ENCODE measurements around the gene CTTN. TPM values are rescaled to one million over a fixed set of nuclear protein-coding genes. Genes with fewer than 3 reads are reported as not detected.

Gene CTTN
- total RNA-seq, 5 donors from 2014 or later (not counting 1 experiment from before 2014, with no cell fraction given), result 0.44 to 3.6 (median 2.3) TPM

GRCh38 chr11:70458736-70459135 is 60.4 kb downstream of the CTTN start:
- ChIA-PET POLR2A (no interaction called here), CTCF (no interaction called here)
- Histone ChIP-seq H3K36me3 (ENCODE audit: control insufficient read depth in 2 of 2, extremely low read depth in 1 of 2, insufficient read depth in 1 of 2, low read length in 1 of 2) (no peaks in the 10 kb centered on the region), H3K4me3 (ENCODE audit: control insufficient read depth in 1 of 2, extremely low read depth in 1 of 2, low read length in 1 of 2) (no peak overlapping the region), H3K27me3 (replicated peaks in 1 of 2; ENCODE audit: control insufficient read depth in 2 of 2, extremely low read depth in 1 of 2, insufficient read depth in 2 of 2, low read length in 1 of 2) (peaks cover 0 to 21% of the 10 kb centered on the region in 2 experiments), H3K4me1 (ENCODE audit: control insufficient read depth in 1 of 2, extremely low read depth in 1 of 2, insufficient read depth in 2 of 2, low read length in 2 of 2) (no peaks in the 10 kb centered on the region), H3K27ac (ENCODE audit: low read length) (no peak overlapping the region), H3K9me3 (no peaks in the 10 kb centered on the region)
- Mint-ChIP-seq H3K27ac (no peak overlapping the region), H3K27me3 (peaks cover 21 to 33% of the 10 kb centered on the region in 2 donors), H3K36me3 (no peaks in the 10 kb centered on the region), H3K4me1 (no peaks in the 10 kb centered on the region), H3K4me3 (no peak overlapping the region), H3K9me3 (no peaks in the 10 kb centered on the region)
- WGBS (ENCODE audit: insufficient coverage), result no CpG with 5 or more reads among the region's 2 CpGs
- no peak for DNase-seq
- ATAC-seq (replicated peaks in 1 of 4), result no peak

- no peak overlapping the region for H3K4me3 ChIP-seq (ENCODE audit: control insufficient read depth in 1 of 2, extremely low read depth in 1 of 2, low read length in 1 of 2)
- no peaks in the 10 kb centered on the region for H3K36me3 Mint-ChIP-seq
- ChIA-PET CTCF (no interaction called here), POLR2A (no interaction called here)
- peaks cover 24 to 36% of the 10 kb centered on the region in 2 donors for H3K27me3 Mint-ChIP-seq
- no peaks in the 10 kb centered on the region for H3K9me3 ChIP-seq
- no peak for ATAC-seq (replicated peaks in 1 of 4)
- no peaks in the 10 kb centered on the region for H3K4me1 ChIP-seq (ENCODE audit: control insufficient read depth in 1 of 2, extremely low read depth in 1 of 2, insufficient read depth in 2 of 2, low read length in 2 of 2)
- H3K27ac ChIP-seq (ENCODE audit: low read length), result no peak overlapping the region
- WGBS (ENCODE audit: insufficient coverage), result 40% methylated on average over 2 of the region's 4 CpGs
- no peak overlapping the region for H3K27ac Mint-ChIP-seq
- no peaks in the 10 kb centered on the region for H3K36me3 ChIP-seq (ENCODE audit: control insufficient read depth in 2 of 2, extremely low read depth in 1 of 2, insufficient read depth in 1 of 2, low read length in 1 of 2)
- H3K27me3 ChIP-seq (replicated peaks in 1 of 2; ENCODE audit: control insufficient read depth in 2 of 2, extremely low read depth in 1 of 2, insufficient read depth in 2 of 2, low read length in 1 of 2), result peaks cover 0 to 32% of the 10 kb centered on the region in 2 experiments
- H3K4me3 Mint-ChIP-seq, result no peak overlapping the region
- H3K4me1 Mint-ChIP-seq, result no peaks in the 10 kb centered on the region
- H3K9me3 Mint-ChIP-seq, result no peaks in the 10 kb centered on the region
- no peak for DNase-seq
Observed at GRCh38 chr11:70460111-70460510, 61.8 kb downstream of the CTTN start.

- H3K27ac ChIP-seq (ENCODE audit: low read length), result no peak overlapping the region
- WGBS (ENCODE audit: insufficient coverage), result 80% methylated on average over 9 of the region's 10 CpGs
- ChIA-PET POLR2A (no interaction called here), CTCF (no interaction called here)
- H3K9me3 ChIP-seq, result no peaks in the 10 kb centered on the region
- Mint-ChIP-seq H3K9me3 (no peaks in the 10 kb centered on the region), H3K4me1 (no peaks in the 10 kb centered on the region), H3K27me3 (peaks cover 30 to 41% of the 10 kb centered on the region in 2 donors), H3K4me3 (no peak overlapping the region), H3K27ac (no peak overlapping the region), H3K36me3 (no peaks in the 10 kb centered on the region)
- no peaks in the 10 kb centered on the region for H3K36me3 ChIP-seq (ENCODE audit: control insufficient read depth in 2 of 2, extremely low read depth in 1 of 2, insufficient read depth in 1 of 2, low read length in 1 of 2)
- ATAC-seq (replicated peaks in 1 of 4) (no peak), DNase-seq (no peak)
- H3K27me3 ChIP-seq (replicated peaks in 1 of 2; ENCODE audit: control insufficient read depth in 2 of 2, extremely low read depth in 1 of 2, insufficient read depth in 2 of 2, low read length in 1 of 2), result peaks cover 0 to 39% of the 10 kb centered on the region in 2 experiments
- no peaks in the 10 kb centered on the region for H3K4me1 ChIP-seq (ENCODE audit: control insufficient read depth in 1 of 2, extremely low read depth in 1 of 2, insufficient read depth in 2 of 2, low read length in 2 of 2)
- no peak overlapping the region for H3K4me3 ChIP-seq (ENCODE audit: control insufficient read depth in 1 of 2, extremely low read depth in 1 of 2, low read length in 1 of 2)
Observed at GRCh38 chr11:70460964-70461363, 62.6 kb downstream of the CTTN start.

GRCh38 chr11:70462818-70463477 is 64.6 kb downstream of the CTTN start:
- no peaks in the 10 kb centered on the region for H3K4me1 ChIP-seq (ENCODE audit: control insufficient read depth in 1 of 2, extremely low read depth in 1 of 2, insufficient read depth in 2 of 2, low read length in 2 of 2)
- Mint-ChIP-seq H3K27ac (no peak overlapping the region), H3K4me3 (no peak overlapping the region), H3K27me3 (peaks cover 30 to 43% of the 10 kb centered on the region in 2 donors), H3K9me3 (no peaks in the 10 kb centered on the region), H3K4me1 (no peaks in the 10 kb centered on the region), H3K36me3 (no peaks in the 10 kb centered on the region)
- H3K36me3 ChIP-seq (ENCODE audit: control insufficient read depth in 2 of 2, extremely low read depth in 1 of 2, insufficient read depth in 1 of 2, low read length in 1 of 2), result no peaks in the 10 kb centered on the region
- no peak overlapping the region for H3K4me3 ChIP-seq (ENCODE audit: control insufficient read depth in 1 of 2, extremely low read depth in 1 of 2, low read length in 1 of 2)
- H3K9me3 ChIP-seq, result no peaks in the 10 kb centered on the region
- CTCF ChIA-PET, result no interaction called here
- ATAC-seq (replicated peaks in 1 of 4) (no peak), DNase-seq (no peak)
- peaks cover 0 to 45% of the 10 kb centered on the region in 2 experiments for H3K27me3 ChIP-seq (replicated peaks in 1 of 2; ENCODE audit: control insufficient read depth in 2 of 2, extremely low read depth in 1 of 2, insufficient read depth in 2 of 2, low read length in 1 of 2)
- H3K27ac ChIP-seq (ENCODE audit: low read length), result no peak overlapping the region
- WGBS (ENCODE audit: insufficient coverage), result 79% methylated on average over 11 of the region's 12 CpGs
- POLR2A ChIA-PET, result no interaction called here

GRCh38 chr11:70463478-70464255 is 65.3 kb downstream of the CTTN start:
- H3K36me3 ChIP-seq (ENCODE audit: control insufficient read depth in 2 of 2, extremely low read depth in 1 of 2, insufficient read depth in 1 of 2, low read length in 1 of 2), result no peaks in the 10 kb centered on the region
- H3K4me1 Mint-ChIP-seq, result no peaks in the 10 kb centered on the region
- no peak overlapping the region for H3K27ac Mint-ChIP-seq
- no peak for ATAC-seq (replicated peaks in 1 of 4)
- H3K27me3 ChIP-seq (replicated peaks in 1 of 2; ENCODE audit: control insufficient read depth in 2 of 2, extremely low read depth in 1 of 2, insufficient read depth in 2 of 2, low read length in 1 of 2), result peaks cover 0 to 45% of the 10 kb centered on the region in 2 experiments
- no peaks in the 10 kb centered on the region for H3K9me3 ChIP-seq
- CTCF ChIA-PET, result no interaction called here
- H3K4me3 ChIP-seq (ENCODE audit: control insufficient read depth in 1 of 2, extremely low read depth in 1 of 2, low read length in 1 of 2), result no peak overlapping the region
- no peak for DNase-seq
- WGBS (ENCODE audit: insufficient coverage), result 96% methylated on average over 54 of the region's 61 CpGs
- H3K4me3 Mint-ChIP-seq, result no peak overlapping the region
- no peaks in the 10 kb centered on the region for H3K9me3 Mint-ChIP-seq
- POLR2A ChIA-PET, result no interaction called here
- H3K27ac ChIP-seq (ENCODE audit: low read length), result no peak overlapping the region
- no peaks in the 10 kb centered on the region for H3K36me3 Mint-ChIP-seq
- H3K27me3 Mint-ChIP-seq, result peaks cover 27 to 36% of the 10 kb centered on the region in 2 donors
- no peaks in the 10 kb centered on the region for H3K4me1 ChIP-seq (ENCODE audit: control insufficient read depth in 1 of 2, extremely low read depth in 1 of 2, insufficient read depth in 2 of 2, low read length in 2 of 2)

- Mint-ChIP-seq H3K9me3 (no peaks in the 10 kb centered on the region), H3K36me3 (no peaks in the 10 kb centered on the region), H3K27me3 (peaks cover 22 to 28% of the 10 kb centered on the region in 2 donors), H3K4me1 (no peaks in the 10 kb centered on the region), H3K4me3 (no peak overlapping the region), H3K27ac (no peak overlapping the region)
- Histone ChIP-seq H3K27ac (ENCODE audit: low read length) (no peak overlapping the region), H3K4me3 (ENCODE audit: control insufficient read depth in 1 of 2, extremely low read depth in 1 of 2, low read length in 1 of 2) (no peak overlapping the region), H3K9me3 (no peaks in the 10 kb centered on the region), H3K27me3 (replicated peaks in 1 of 2; ENCODE audit: control insufficient read depth in 2 of 2, extremely low read depth in 1 of 2, insufficient read depth in 2 of 2, low read length in 1 of 2) (peaks cover 0 to 45% of the 10 kb centered on the region in 2 experiments), H3K36me3 (ENCODE audit: control insufficient read depth in 2 of 2, extremely low read depth in 1 of 2, insufficient read depth in 1 of 2, low read length in 1 of 2) (no peaks in the 10 kb centered on the region), H3K4me1 (ENCODE audit: control insufficient read depth in 1 of 2, extremely low read depth in 1 of 2, insufficient read depth in 2 of 2, low read length in 2 of 2) (no peaks in the 10 kb centered on the region)
- 58% methylated on average over 13 of the region's 20 CpGs for WGBS (ENCODE audit: insufficient coverage)
- CTCF ChIA-PET, result no interaction called here
- DNase-seq, result no peak
- POLR2A ChIA-PET, result no interaction called here
- no peak for ATAC-seq (replicated peaks in 1 of 4)
Observed at GRCh38 chr11:70464509-70465361, 66.4 kb downstream of the CTTN start.
